GM10266 (cell line): ENCODE data around the gene ZNF286A.
A peak's percentile ranks its signal among the peaks of the same experiment; 100 is the strongest.
"Not testable (repeated sequence)": the region's sequence is repeated elsewhere in the genome, so short reads cannot be mapped to it uniquely, and the experiment has no call there.

Source experiments
- DNase-seq: peaks from one replicate; pipeline ENCODE4 v3.0.0; 2012; ENCODE audit errors: extremely low spot score
- TF ChIP-seq, protein P1 (sequence below): IDR thresholded peaks from 2 replicates; pipeline ENCODE4 v1.5.1; 2012; ENCODE audit warnings: mild to moderate bottlenecking, low read depth; ENCODE audit not compliant: control insufficient read depth, insufficient read depth; ENCODE audit errors: missing control alignments

ZNF286A gene

DNA sequence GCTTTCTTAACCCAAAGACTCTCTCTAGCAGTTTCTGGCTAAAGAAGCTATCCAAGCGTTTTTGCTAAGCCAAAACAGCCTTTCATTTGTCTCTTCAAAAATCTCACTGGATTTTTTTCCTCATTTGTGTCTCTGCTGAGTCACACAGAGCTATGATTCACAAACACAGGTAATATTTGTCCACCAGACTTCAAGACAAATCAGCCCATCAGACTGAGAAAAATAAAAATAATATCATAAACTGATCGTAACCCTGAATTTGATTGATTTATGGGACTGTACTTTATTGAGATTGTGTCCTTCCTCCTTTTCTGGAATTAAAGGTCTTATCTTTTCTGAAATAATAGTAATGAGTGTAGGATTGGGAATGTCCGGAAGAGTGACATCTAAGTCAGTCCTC is 41.3 kb upstream of the ZNF286A start:
- no peak for DNase-seq
- TF ChIP-seq, protein P1, sequence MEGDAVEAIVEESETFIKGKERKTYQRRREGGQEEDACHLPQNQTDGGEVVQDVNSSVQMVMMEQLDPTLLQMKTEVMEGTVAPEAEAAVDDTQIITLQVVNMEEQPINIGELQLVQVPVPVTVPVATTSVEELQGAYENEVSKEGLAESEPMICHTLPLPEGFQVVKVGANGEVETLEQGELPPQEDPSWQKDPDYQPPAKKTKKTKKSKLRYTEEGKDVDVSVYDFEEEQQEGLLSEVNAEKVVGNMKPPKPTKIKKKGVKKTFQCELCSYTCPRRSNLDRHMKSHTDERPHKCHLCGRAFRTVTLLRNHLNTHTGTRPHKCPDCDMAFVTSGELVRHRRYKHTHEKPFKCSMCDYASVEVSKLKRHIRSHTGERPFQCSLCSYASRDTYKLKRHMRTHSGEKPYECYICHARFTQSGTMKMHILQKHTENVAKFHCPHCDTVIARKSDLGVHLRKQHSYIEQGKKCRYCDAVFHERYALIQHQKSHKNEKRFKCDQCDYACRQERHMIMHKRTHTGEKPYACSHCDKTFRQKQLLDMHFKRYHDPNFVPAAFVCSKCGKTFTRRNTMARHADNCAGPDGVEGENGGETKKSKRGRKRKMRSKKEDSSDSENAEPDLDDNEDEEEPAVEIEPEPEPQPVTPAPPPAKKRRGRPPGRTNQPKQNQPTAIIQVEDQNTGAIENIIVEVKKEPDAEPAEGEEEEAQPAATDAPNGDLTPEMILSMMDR, result no peak

DNA sequence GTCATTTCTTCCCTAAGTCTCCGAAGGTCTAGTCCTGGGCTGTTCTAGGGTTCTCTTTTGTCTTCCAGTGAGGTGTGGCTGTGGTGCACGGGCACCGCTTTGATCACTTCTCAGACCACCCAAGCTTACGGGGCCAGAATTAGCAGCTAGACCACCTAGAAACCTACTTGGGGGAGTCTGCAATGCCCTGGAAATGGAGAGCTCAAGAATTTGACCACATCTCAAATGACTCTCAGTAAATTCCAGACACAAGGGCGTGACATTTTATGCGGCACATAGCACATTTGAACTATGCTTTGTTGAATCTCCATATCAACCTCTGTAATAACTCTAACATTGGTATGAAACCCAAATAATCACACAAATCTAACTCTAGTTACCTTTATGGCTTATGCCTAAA is 40.3 kb upstream of the ZNF286A start:
- DNase-seq, result no peak
- TF ChIP-seq, protein P1, result no peak

DNA sequence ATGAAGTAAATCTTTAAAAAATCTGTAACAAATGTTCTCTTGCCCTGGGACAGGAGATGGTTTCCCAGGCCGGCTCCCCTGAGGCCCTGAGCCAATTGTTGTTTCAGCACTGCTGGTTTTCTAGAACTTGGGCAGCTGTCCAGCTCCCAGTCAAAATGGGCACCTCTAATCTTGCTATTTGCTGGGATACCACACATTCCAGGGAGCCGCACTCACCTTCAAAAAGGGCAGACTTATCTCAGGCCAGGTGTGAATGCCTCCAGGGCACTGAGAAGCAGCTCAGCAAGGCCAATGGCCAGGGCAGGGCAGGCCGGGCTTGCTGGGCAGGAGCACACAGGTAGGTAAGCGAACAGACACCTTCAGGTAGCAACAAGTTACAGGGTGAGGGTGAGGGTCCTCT is 39.9 kb upstream of the ZNF286A start:
- DNase-seq, result no peak
- TF ChIP-seq, protein P1, result no peak

DNA sequence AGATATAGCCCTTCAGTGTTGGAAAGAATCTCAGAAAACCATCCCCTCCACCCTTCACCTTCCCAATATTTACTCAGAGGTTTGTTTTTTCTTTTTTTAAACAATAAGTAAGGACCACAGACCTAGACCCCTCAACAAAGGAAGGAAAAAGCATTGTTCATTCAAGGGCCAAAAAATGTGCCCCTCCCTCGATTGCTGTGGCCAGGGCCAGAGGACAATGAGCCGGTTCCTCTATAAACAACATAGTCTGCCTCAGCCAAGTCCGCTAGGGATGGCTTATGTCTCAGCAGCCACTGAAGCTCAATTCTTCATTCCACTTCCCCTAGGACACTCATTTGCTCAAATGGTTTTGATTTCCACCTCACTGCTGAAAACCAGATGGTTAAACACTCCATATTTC is 39.5 kb upstream of the ZNF286A start:
- no peak for DNase-seq
- TF ChIP-seq, protein P1, result no peak

DNA sequence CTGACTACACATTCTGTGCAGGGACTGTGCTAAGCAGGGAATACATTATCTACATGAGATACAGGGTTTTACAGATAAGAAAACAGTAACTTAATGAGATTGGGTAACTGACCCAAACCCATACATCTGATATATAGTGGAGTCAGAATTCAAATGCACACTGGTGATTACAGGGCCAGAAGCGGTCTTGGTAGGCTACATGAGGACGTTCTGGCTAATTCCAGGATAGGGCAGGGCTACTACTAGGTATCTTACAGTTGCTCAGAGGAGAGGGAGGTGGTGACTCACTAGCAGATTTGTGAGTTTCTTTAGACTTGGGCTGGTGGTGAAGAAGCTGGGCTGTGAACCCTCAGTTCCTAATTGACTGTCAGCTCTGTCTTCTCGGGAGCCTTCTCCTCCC is 36.9 kb upstream of the ZNF286A start:
- peak; percentile 1 for DNase-seq
- TF ChIP-seq, protein P1, result no peak

DNA sequence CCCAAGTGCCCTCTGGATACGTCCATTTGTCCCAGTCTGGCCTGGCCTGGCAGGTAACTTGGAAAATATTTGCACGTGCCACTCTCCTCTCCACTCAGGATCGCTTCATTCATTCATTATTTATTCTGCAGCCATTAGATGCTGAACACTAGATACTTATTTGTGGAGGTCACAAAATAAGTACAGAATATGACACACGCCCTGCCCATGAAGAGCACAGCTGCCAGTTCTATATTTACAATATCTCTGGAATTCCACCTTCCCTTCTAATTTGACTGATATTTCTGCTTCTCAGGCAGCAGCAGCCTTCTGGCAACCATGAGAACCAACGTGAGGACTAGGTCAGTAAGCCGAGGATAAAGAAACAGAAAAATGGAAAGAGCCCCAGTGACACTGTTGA is 36.4 kb upstream of the ZNF286A start:
- TF ChIP-seq, protein P1, result no peak
- peak; percentile 0 for DNase-seq

DNA sequence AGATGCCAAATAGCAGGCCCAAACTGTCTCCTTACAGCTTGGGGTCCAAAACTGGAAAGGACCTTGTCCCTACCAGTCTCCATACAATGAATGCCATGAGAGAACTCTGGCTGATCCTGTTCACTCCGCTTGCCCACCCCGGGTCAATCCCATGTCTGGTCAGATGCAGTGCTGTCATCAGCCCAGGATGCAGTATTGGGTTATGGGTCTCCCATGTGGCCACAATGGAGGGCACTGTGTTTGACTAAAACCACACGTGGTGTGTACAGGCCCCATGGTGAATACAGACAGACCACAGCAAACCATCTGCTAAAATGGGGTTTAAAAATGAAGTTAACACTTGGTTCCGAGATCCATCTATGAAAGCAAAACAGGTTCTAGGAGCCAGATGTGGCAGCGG is 35.9 kb upstream of the ZNF286A start:
- TF ChIP-seq, protein P1, result no peak

DNA sequence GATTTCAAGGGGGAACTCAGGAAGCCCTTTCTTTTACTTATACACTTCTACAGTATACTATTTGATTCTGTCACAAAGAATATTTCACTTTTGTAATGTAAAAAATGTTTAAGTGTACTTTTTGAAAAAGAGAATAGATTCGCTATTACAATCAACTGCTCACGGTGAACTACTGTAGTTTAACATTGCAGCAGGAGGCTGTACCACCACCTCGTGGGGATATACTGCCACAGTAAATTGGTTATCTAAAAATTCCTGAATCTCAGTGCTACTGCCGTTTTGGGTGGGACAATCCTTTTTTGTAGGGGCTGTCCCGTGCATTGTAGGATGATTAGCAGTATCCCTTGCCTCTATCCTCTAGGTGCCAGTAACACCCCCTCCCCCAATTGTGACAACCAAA is 30.0 kb upstream of the ZNF286A start:
- not testable (repeated sequence) for DNase-seq

More for the DNA sequence above, 35.9 kb upstream of the ZNF286A start:
- peak; percentile 0 for DNase-seq

DNA sequence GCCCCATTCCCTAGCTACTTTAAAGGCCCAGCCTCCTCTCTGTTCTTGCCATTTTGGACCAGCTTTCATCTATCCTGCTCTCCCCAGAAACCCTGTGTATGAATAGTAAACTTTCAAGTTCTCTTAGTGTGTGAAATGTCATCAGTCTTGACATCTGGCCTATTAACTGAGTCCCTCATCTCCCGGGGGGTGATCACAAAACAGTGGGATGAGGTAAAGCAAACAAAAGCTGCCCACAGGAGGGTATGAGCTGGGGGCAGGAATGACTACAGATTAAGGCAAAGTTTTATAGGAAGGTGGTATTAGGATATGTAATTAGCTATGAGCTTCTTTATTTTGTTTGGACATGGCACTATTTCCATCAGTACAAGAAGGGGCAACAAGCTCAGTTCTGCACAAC is 24.9 kb upstream of the ZNF286A start:
- not testable (repeated sequence) for DNase-seq

DNA sequence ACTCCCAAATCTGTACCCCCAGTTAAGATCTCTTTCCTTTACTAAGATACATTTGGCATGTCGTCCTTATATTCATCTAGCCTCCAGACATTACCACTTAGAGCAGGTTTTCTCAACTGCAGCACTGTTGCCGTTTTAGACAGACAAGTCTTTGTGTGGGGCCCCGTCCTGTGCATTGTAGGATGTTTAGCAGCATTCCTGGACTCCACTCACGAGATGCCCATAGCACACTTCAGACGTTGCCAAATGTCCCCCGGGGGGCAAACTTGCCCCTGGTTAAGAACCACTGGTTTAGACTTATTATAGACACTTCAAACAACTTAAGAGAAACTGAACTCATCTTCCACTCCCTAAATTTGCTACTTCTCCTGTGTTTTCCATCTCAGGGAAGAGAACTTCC is 23.6 kb upstream of the ZNF286A start:
- not testable (repeated sequence) for DNase-seq

DNA sequence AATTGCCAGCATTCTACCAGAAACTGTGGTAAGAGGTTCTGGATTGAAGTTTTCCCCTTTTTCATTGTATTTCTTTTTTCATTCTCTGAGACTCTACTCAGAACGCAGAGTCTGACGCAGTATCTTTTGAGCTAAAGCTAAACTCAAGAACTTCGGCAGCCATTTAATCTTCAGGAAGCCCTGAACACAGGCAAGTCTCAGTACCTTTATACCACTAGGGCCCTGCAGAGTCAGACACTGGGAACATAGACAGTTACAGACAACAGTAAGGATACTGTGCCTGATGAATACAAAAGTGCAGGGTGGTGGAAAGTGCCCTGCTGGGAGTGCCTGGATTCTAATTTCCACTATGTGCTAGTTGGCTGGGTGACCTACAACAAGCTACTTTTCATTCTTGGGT is 16.4 kb upstream of the ZNF286A start:
- DNase-seq, result not testable (repeated sequence)

DNA sequence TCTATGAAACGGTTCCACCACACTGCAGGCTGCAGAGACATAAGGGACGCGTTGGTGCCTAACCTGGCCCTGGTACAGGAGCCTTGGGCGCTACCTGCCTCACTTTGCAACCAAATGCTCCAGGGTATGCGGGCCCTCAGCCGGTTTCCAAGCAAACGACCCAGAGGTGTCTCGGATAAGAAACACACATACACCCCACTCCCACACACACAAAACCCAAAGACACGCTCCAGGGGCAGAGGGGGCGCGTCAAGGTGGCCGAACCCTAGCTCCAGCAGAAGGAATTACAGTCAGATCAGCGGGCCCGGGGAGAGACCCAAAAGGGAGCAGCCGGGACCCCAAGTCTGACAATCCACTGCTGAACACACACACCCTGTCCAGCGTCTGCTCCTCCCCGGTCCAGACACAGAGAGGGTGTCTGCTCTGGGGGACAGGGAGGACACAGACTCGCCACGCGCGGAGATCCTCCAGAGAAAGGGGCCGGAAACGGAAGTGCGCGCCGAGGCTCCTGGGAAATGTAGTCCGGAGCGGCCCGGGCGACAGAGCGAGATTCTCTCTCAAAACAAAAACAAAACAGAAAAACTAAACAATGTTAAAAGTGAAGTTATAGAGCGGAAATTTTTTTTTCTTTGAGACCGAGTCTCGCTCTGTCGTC is 15.6 kb upstream of the ZNF286A start, which contains the start of gene TRIM16:
Gene TRIM16, minus strand, starts transcription at position 488 of the 655 bp plus-strand sequence. CDS start 32,702 bp downstream, outside the sequence.
- peak; percentile 39 for DNase-seq
